IMR-90 (cell line): Measurements from ENCODE around the gene ICAM1. TPM values are rescaled to one million over a fixed set of nuclear protein-coding genes. Genes with fewer than 3 reads are reported as not detected.
A peak's percentile ranks its signal among the peaks of the same experiment; 100 is the strongest.

Experiments used
- ATAC-seq: fragments of 200-7000 bp; cut with Tn5 transposase; 2 replicates; pipeline ENCODE4 v1.9.1; 2020; ENCODE audit warnings: low read depth, mild to moderate bottlenecking, moderate library complexity
- BruUV-seq: library from RNA; stranded (reverse); fragments of 400-500 nt; replicated peaks from 2 replicates; lab custom pipeline; 2021; lab: Mats Ljungman, UMichigan
- CTCF ChIA-PET: fragments of 300-600 bp; formaldehyde crosslinking; extraction: SDS; loops from one replicate; lab custom pipeline; 2021; ENCODE audit warnings: antibody characterized with exemption; lab: Yijun Ruan, JAX
- POLR2A ChIA-PET: fragments of 300-600 bp; sonication (Branson Sonifier 250); formaldehyde crosslinking; loops from one replicate; lab custom pipeline; 2022; ENCODE audit warnings: antibody characterized with exemption; ENCODE audit not compliant: unreplicated experiment; lab: Charles Lee
- DNase-seq: peaks from one replicate; pipeline ENCODE4 v3.0.0; 2013
- H2AFZ ChIP-seq: replicated peaks from 2 replicates; pipeline ENCODE3; 2013; ENCODE audit warnings: low read length, mild to moderate bottlenecking; ENCODE audit not compliant: poor library complexity
- H2AK5ac ChIP-seq: 2 replicates; pipeline ENCODE4 v1.6.1; 2013; ENCODE audit warnings: low read depth, low read length, inconsistent platforms
- H2AK9ac ChIP-seq: replicated peaks from 2 replicates; pipeline ENCODE3; 2013; ENCODE audit warnings: mild to moderate bottlenecking, low read depth, low read length, moderate library complexity; ENCODE audit not compliant: poor library complexity
- H2BK120ac ChIP-seq: 2 replicates; pipeline ENCODE4 v1.6.1; 2013; ENCODE audit warnings: low read depth, low read length, inconsistent platforms
- H2BK15ac ChIP-seq: 3 replicates; pipeline ENCODE4 v1.6.1; 2013; ENCODE audit warnings: low read depth, low read length, inconsistent platforms
- H2BK20ac ChIP-seq: 2 replicates; pipeline ENCODE4 v1.6.1; 2013; ENCODE audit warnings: low read depth, mild to moderate bottlenecking, inconsistent platforms, low read length, moderate library complexity
- H2BK5ac ChIP-seq: 2 replicates; pipeline ENCODE4 v1.6.1; 2013; ENCODE audit warnings: mild to moderate bottlenecking, low read depth, low read length, inconsistent platforms; ENCODE audit not compliant: poor library complexity, severe bottlenecking
- H3K14ac ChIP-seq: replicated peaks from 2 replicates; pipeline ENCODE4 v1.6.1; 2013; ENCODE audit warnings: low read depth, low read length, inconsistent platforms
- H3K18ac ChIP-seq: 2 replicates; pipeline ENCODE4 v1.6.1; 2013; ENCODE audit warnings: low read depth, low read length, control low read depth
- H3K23ac ChIP-seq: 2 replicates; pipeline ENCODE4 v1.6.1; 2013; ENCODE audit warnings: low read depth, low read length, inconsistent platforms
- H3K27ac ChIP-seq: 2 replicates; pipeline ENCODE4 v1.5.1; 2013; ENCODE audit warnings: mild to moderate bottlenecking, control low read depth, low read length; ENCODE audit not compliant: insufficient read depth
- H3K27me3 ChIP-seq: 2 replicates; pipeline ENCODE4 v1.6.1; 2013; ENCODE audit warnings: low read length; ENCODE audit not compliant: control insufficient read depth, insufficient read depth
- H3K36me3 ChIP-seq: 2 replicates; pipeline ENCODE4 v1.6.1; 2013; ENCODE audit warnings: low read length, mixed read lengths; ENCODE audit not compliant: control insufficient read depth, insufficient read depth
- H3K4ac ChIP-seq: 2 replicates; pipeline ENCODE4 v1.6.1; 2013; ENCODE audit warnings: low read depth, low read length, inconsistent platforms
- H3K4me1 ChIP-seq: 2 replicates; pipeline ENCODE4 v1.6.1; 2013; ENCODE audit warnings: low read length, mixed read lengths; ENCODE audit not compliant: control insufficient read depth, insufficient read depth
- H3K4me2 ChIP-seq: 2 replicates; pipeline ENCODE4 v1.6.1; 2013; ENCODE audit warnings: low read depth, mild to moderate bottlenecking, control low read depth, low read length, moderate library complexity
- H3K4me3 ChIP-seq: 2 replicates; pipeline ENCODE4 v1.5.1; 2013; ENCODE audit warnings: low read depth, mild to moderate bottlenecking, control low read depth, low read length, moderate library complexity; ENCODE audit not compliant: insufficient read depth
- H3K56ac ChIP-seq: 2 replicates; pipeline ENCODE4 v1.6.1; 2013; ENCODE audit warnings: low read length, inconsistent platforms; ENCODE audit not compliant: insufficient read depth; ENCODE audit errors: extremely low read depth
- H3K79me1 ChIP-seq, 2 experiments: 2 replicates each; pipeline ENCODE4 v1.6.1; 2013; ENCODE audit warnings: low read length in 2 of 2, inconsistent platforms in 1 of 2, low read depth in 1 of 2
- H3K9ac ChIP-seq: 2 replicates; pipeline ENCODE4 v1.6.1; 2013; ENCODE audit warnings: low read depth, low read length, control low read depth
- H3K9me1 ChIP-seq: 2 replicates; pipeline ENCODE4 v1.6.1; 2013; ENCODE audit warnings: low read length, inconsistent platforms; ENCODE audit not compliant: insufficient read depth
- H3K9me3 ChIP-seq: 2 replicates; pipeline ENCODE4 v1.6.1; 2013; ENCODE audit warnings: low read length; ENCODE audit not compliant: control insufficient read depth, insufficient read depth
- H4K20me1 ChIP-seq: 2 replicates; pipeline ENCODE4 v1.6.1; 2013; ENCODE audit warnings: low read length, inconsistent platforms; ENCODE audit not compliant: insufficient read depth
- H4K5ac ChIP-seq: 2 replicates; pipeline ENCODE4 v1.6.1; 2013; ENCODE audit warnings: mild to moderate bottlenecking, low read depth, low read length, control low read depth
- H4K8ac ChIP-seq, 2 experiments: 2 replicates each; pipeline ENCODE4 v1.6.1; 2013; ENCODE audit warnings: low read depth in 2 of 2, low read length in 2 of 2, control low read depth in 1 of 2, inconsistent platforms in 1 of 2
- H4K91ac ChIP-seq: 2 replicates; pipeline ENCODE4 v1.6.1; 2013; ENCODE audit warnings: low read depth, low read length, inconsistent platforms; ENCODE audit not compliant: insufficient read depth
- BHLHE40 ChIP-seq: fragments of 150-350 bp; IDR thresholded peaks from 2 replicates; pipeline ENCODE4 v1.6.1; 2016; ENCODE audit warnings: mild to moderate bottlenecking, low read depth, low read length
- CEBPB ChIP-seq: IDR thresholded peaks from 2 replicates; pipeline ENCODE4 v1.6.1; 2012; ENCODE audit warnings: low read depth, low read length, improper control_type of control experiment
- CHD1 ChIP-seq: IDR thresholded peaks from 2 replicates; pipeline ENCODE4 v1.6.1; 2012; ENCODE audit warnings: low read depth, low read length, improper control_type of control experiment
- CTCF ChIP-seq: conservative IDR thresholded peaks from 2 replicates; pipeline ENCODE4 v1.5.1; 2012; ENCODE audit warnings: mild to moderate bottlenecking, low read depth, low read length, improper control_type of control experiment
- ELK1 ChIP-seq: fragments of 150-350 bp; IDR thresholded peaks from 2 replicates; pipeline ENCODE4 v1.6.1; 2016; ENCODE audit warnings: low read depth, mild to moderate bottlenecking, low read length, moderate library complexity, borderline replicate concordance
- FOS ChIP-seq: fragments of 150-350 bp; IDR thresholded peaks from 2 replicates; pipeline ENCODE4 v1.6.1; 2016; ENCODE audit warnings: low read depth, low read length
- MAFK ChIP-seq: IDR thresholded peaks from 2 replicates; pipeline ENCODE4 v1.6.1; 2012; ENCODE audit warnings: low read depth, low read length, improper control_type of control experiment
- MAZ ChIP-seq: IDR thresholded peaks from 2 replicates; pipeline ENCODE4 v1.6.1; 2012; ENCODE audit warnings: low read depth, mild to moderate bottlenecking, low read length, improper control_type of control experiment, moderate library complexity, borderline replicate concordance
- MXI1 ChIP-seq: IDR thresholded peaks from 2 replicates; pipeline ENCODE4 v1.6.1; 2012; ENCODE audit warnings: low read depth, mild to moderate bottlenecking, low read length, moderate library complexity, borderline replicate concordance
- POLR2A ChIP-seq: IDR thresholded peaks from 2 replicates; pipeline ENCODE4 v1.6.1; 2012; ENCODE audit warnings: mild to moderate bottlenecking, low read depth, low read length
- RAD21 ChIP-seq: IDR thresholded peaks from 2 replicates; pipeline ENCODE4 v1.6.1; 2012; ENCODE audit warnings: low read length, improper control_type of control experiment
- RCOR1 ChIP-seq: IDR thresholded peaks from 2 replicates; pipeline ENCODE4 v1.6.1; 2012; ENCODE audit warnings: mild to moderate bottlenecking, low read length, improper control_type of control experiment; ENCODE audit not compliant: insufficient replicate concordance
- RFX5 ChIP-seq: IDR thresholded peaks from 2 replicates; pipeline ENCODE4 v1.8.0; 2012; ENCODE audit warnings: low read depth, mild to moderate bottlenecking, low read length, moderate library complexity
- SMC3 ChIP-seq: fragments of 150-350 bp; IDR thresholded peaks from 2 replicates; pipeline ENCODE4 v1.6.1; 2016; ENCODE audit warnings: low read depth, mild to moderate bottlenecking, antibody characterized with exemption, low read length, moderate library complexity
- USF2 ChIP-seq: fragments of 150-350 bp; IDR thresholded peaks from 2 replicates; pipeline ENCODE4 v1.6.1; 2017; ENCODE audit warnings: mild to moderate bottlenecking, antibody characterized with exemption, low read length, low read depth
- WGBS, 2 experiments: methylation state at CpG; one replicate each; pipeline versions ENCODE4 v1.1.5 to v1.1.7; 2013; ENCODE audit warnings: missing lambda C conversion rate in 2 of 2; ENCODE audit not compliant: insufficient read length in 1 of 2; ENCODE audit errors: extremely low coverage in 2 of 2; 5-methylcytosine and 5-hydroxymethylcytosine counted together
- dilution Hi-C: fragments of 300-500 bp; cut with HindIII; formaldehyde crosslinking; loops from one replicate; pipeline ENCODE4 v1.14.3; 2018; ENCODE audit warnings: low sequenced_read_pairs; ENCODE audit not compliant: unreplicated experiment
- in situ Hi-C: fragments of 300-500 bp; cut with MboI; formaldehyde crosslinking; loops from 3 replicates; pipeline ENCODE4 v1.14.3; 2019; ENCODE audit warnings: low sequenced_read_pairs, inconsistent platforms, mixed read lengths
- intact Hi-C: fragments of 100-400 bp; cut with micrococcal nuclease; formaldehyde crosslinking; loops from 2 replicates; pipeline ENCODE4 v1.10.0; 2022
- polyA plus RNA-seq, 3 experiments: library from polyadenylated mRNA; depleted of rRNA; stranded (reverse); fragments of >200 nt; gene quantifications; 2 replicates each; pipeline ENCODE4 v1.2.3, GENCODE V29; 2012; ENCODE audit warnings: low replicate concordance in 1 of 3
- total RNA-seq: library from RNA; depleted of rRNA; stranded (reverse); fragments of >200 nt; gene quantifications from 2 replicates; pipeline ENCODE4 v1.2.3, GENCODE V29; 2012

The ICAM1 gene
- total and polyA plus RNA-seq, 2 of the 4 experiments (the other 2 are of a cell fraction), result 10.6 to 19.1 TPM

- Histone ChIP-seq H2AFZ (peak overlapping the region; percentile 98), H3K4me2 (no peak overlapping the region; the same call in 1 of the 2 replicates)
- intact Hi-C loops, result loop anchor here (2.0 kb wide), 1 partner anchor 67 kb away; no protein-coding TSS in a partner anchor
- TF ChIP-seq CEBPB (no peak), POLR2A (no peak), ELK1 (no peak), BHLHE40 (no peak), RAD21 (no peak), RFX5 (no peak), USF2 (no peak), RCOR1 (no peak), MAFK (no peak), MXI1 (no peak), FOS (no peak), MAZ (no peak), SMC3 (no peak), CHD1 (no peak), CTCF (no peak)
These were observed 64.5 kb downstream of the ICAM1 start for GRCh38 chr19:10335352-10335985.

More at GRCh38 chr19:10335352-10335985, 64.5 kb downstream of the ICAM1 start:
- H3K27ac ChIP-seq, result no peak overlapping the region
- peaks cover 5% of the 10 kb centered on the region; the same call in 1 of the 2 replicates for H3K4me1 ChIP-seq
- no peak overlapping the region for H3K18ac ChIP-seq
- no peak overlapping the region for H3K23ac ChIP-seq
- H3K9me1 ChIP-seq, result no peaks in the 10 kb centered on the region; the same call in 1 of the 2 replicates
- no peak overlapping the region for H3K14ac ChIP-seq
- H4K5ac ChIP-seq, result no peak overlapping the region
- POLR2A ChIA-PET, result interaction anchor here (0.5 to 0.6 kb wide), 2 partner anchors 52 to 1844 kb away, joined by 4 to 9 read pairs; no protein-coding TSS in a partner anchor
- no peak overlapping the region for H3K4me3 ChIP-seq
- H3K9ac ChIP-seq, result no peak overlapping the region
- CTCF ChIA-PET, result no interaction called here
- H2AK5ac ChIP-seq, result no peak overlapping the region; the same call in 1 of the 2 replicates
- H4K8ac ChIP-seq, result no peak overlapping the region
- peak overlapping the region; percentile 18 for H2AK9ac ChIP-seq
- ATAC-seq, result no peak
- no peak overlapping the region for H2BK15ac ChIP-seq
- peaks cover 6 to 26% of the 10 kb centered on the region in 2 experiments for H3K79me1 ChIP-seq
- H3K4ac ChIP-seq, result no peak overlapping the region; the same call in 1 of the 2 replicates
- no peaks in the 10 kb centered on the region for H3K9me3 ChIP-seq
- no peaks in the 10 kb centered on the region for H3K27me3 ChIP-seq
- peaks cover 21% of the 10 kb centered on the region for H4K20me1 ChIP-seq
- H4K91ac ChIP-seq, result no peak overlapping the region
- no peak overlapping the region for H2BK20ac ChIP-seq
- H2BK5ac ChIP-seq, result peak overlapping the region; percentile 40
- in situ Hi-C loops (no loop called here), dilution Hi-C loops (no loop called here)
- no peak overlapping the region for H2BK120ac ChIP-seq
- peaks cover under 1% of the 10 kb centered on the region for H3K36me3 ChIP-seq
- 50% methylated on average over 14 of the region's 26 CpGs; no CpG with 5 or more reads in 1 of the 2 experiments for WGBS, 2 experiments
- BruUV-seq, result no TSS peak
- no peak for DNase-seq
- no peak overlapping the region for H3K56ac ChIP-seq
